K562 (cell line): ENCODE data around the gene LENEP. TPM values are rescaled to one million over a fixed set of nuclear protein-coding genes. Genes with fewer than 3 reads are reported as not detected.

Source experiments
- CHD1 ChIP-seq: fragments of 200-600 bp; sonication (generic); IDR thresholded peaks from one replicate; pipeline ENCODE4 v1.6.1; 2012; ENCODE audit warnings: mild to moderate bottlenecking, moderate library complexity, low read length, inconsistent platforms
- GTF2A2 ChIP-seq: IDR thresholded peaks from 2 replicates; pipeline ENCODE4 v1.6.1; 2016; ENCODE audit warnings: mild to moderate bottlenecking, missing genetic modification characterization, missing compliant biosample characterization
- HDAC1 ChIP-seq, 2 experiments: fragments of 450-650 bp; IDR thresholded peaks; 2 replicates each; pipeline ENCODE4 v1.6.1; 2016 to 2017; ENCODE audit warnings: inconsistent platforms in 1 of 2, mild to moderate bottlenecking in 1 of 2, moderate library complexity in 1 of 2
- KAT7 ChIP-seq: sonication (generic); formaldehyde crosslinking; IDR thresholded peaks from 2 replicates; pipeline ENCODE4 v1.8.0; 2022; ENCODE audit warnings: missing genetic modification reagents, mild to moderate bottlenecking, borderline replicate concordance
- L3MBTL2 ChIP-seq: fragments of 450-650 bp; IDR thresholded peaks from 2 replicates; pipeline ENCODE4 v1.6.1; 2016; ENCODE audit warnings: mild to moderate bottlenecking, moderate library complexity
- PCBP2 ChIP-seq: fragments of 200-400 bp; formaldehyde crosslinking; IDR thresholded peaks from 2 replicates; pipeline ENCODE4 v1.6.1; 2018; ENCODE audit warnings: low read length, low read depth, mild to moderate bottlenecking, moderate library complexity; ENCODE audit not compliant: poor library complexity, severe bottlenecking
- PHB2 ChIP-seq: fragments of 450-650 bp; IDR thresholded peaks from 2 replicates; pipeline ENCODE4 v1.6.1; 2017; ENCODE audit warnings: low read depth
- POU5F1 ChIP-seq: fragments of 150-350 bp; IDR thresholded peaks from 2 replicates; pipeline ENCODE4 v1.6.1; 2014; ENCODE audit warnings: borderline replicate concordance, low read length, low read depth, mild to moderate bottlenecking; ENCODE audit not compliant: partially characterized antibody
- PREB ChIP-seq: sonication (generic); formaldehyde crosslinking; IDR thresholded peaks from 2 replicates; pipeline ENCODE4 v1.8.1; 2023; ENCODE audit warnings: mild to moderate bottlenecking, missing genetic modification reagents
- PYGO2 ChIP-seq: fragments of 450-650 bp; IDR thresholded peaks from 2 replicates; pipeline ENCODE4 v1.6.1; 2016; ENCODE audit warnings: mild to moderate bottlenecking, missing genetic modification characterization, moderate library complexity, missing compliant biosample characterization
- TAL1 ChIP-seq: fragments of 450-650 bp; IDR thresholded peaks from 2 replicates; pipeline ENCODE4 v1.6.1; 2016; ENCODE audit warnings: mild to moderate bottlenecking
- ZBTB40 ChIP-seq, 2 experiments: fragments of 450-650 bp in 1 of 2; sonication (generic) in 1 of 2; formaldehyde crosslinking in 1 of 2; IDR thresholded peaks; 2 replicates each; pipeline versions ENCODE4 v1.7.1 to v1.9.0; 2016 to 2022; ENCODE audit warnings: inconsistent platforms in 1 of 2, mild to moderate bottlenecking in 1 of 2, missing genetic modification reagents in 1 of 2
- ZHX1 ChIP-seq: fragments of 150-350 bp; conservative IDR thresholded peaks from 2 replicates; pipeline ENCODE4 v1.6.1; 2014; ENCODE audit warnings: low read length
- ZNF212 ChIP-seq: fragments of 450-650 bp; formaldehyde crosslinking; IDR thresholded peaks from 2 replicates; pipeline ENCODE4 v1.4.0; 2020; ENCODE audit warnings: mild to moderate bottlenecking
- polyA plus RNA-seq, 8 experiments: library from polyadenylated mRNA; depleted of rRNA in 4 of 8; stranded (reverse) in 5 of 8; unstranded in 3 of 8; fragments of >200 nt; fragmentation: Nextera tagmentation in 2 of 8; fragmentation: Illumina TruSeq in 1 of 8; extraction: Ambion mirVana in 2 of 8; extraction: Trizol in 1 of 8; gene quantifications; 2 replicates each; pipeline versions ENCODE4 v1.2.1 to v1.2.3, GENCODE V29; 2011 to 2014; ENCODE audit warnings: inconsistent platforms in 1 of 8, missing spikeins in 1 of 8
- total RNA-seq, 7 experiments: library from RNA; depleted of rRNA in 6 of 7; stranded (reverse); fragments of >200 nt in 6 of 7; fragmentation: Illumina TruSeq in 2 of 7; extraction: Trizol in 2 of 7; gene quantifications; 2 replicates each; pipeline versions ENCODE4 v1.2.1 to v1.2.3, GENCODE V29; 2011 to 2021; ENCODE audit warnings: low replicate concordance in 1 of 7

LENEP gene
- total and polyA plus RNA-seq, 9 of the 15 experiments (the other 6 are each of a cell fraction or from before 2014, with no cell fraction given) = 0.23 to 0.87 (median 0.67) TPM; not detected in 5

- peak; percentile 57 for TF ChIP-seq ZBTB40 (IDR thresholded peaks at IDR 0.05)
- no peak for TF ChIP-seq ZBTB40 (CRISPR knock-in tag; IDR thresholded peaks at IDR 0.05)
- TF ChIP-seq PCBP2 = no peak
- 0 out of 2 replicates have a peak, but pooled peaks have one; percentile 26 for TF ChIP-seq PYGO2
- no peak for TF ChIP-seq POU5F1
- TF ChIP-seq L3MBTL2 = no peak; the same call in 1 of the 2 replicates
- no peak for TF ChIP-seq TAL1
- TF ChIP-seq PREB (CRISPR knock-in tag) = no peak
- no peak for TF ChIP-seq PHB2
- TF ChIP-seq ZNF212 (CRISPR knock-in tag) = no peak
- TF ChIP-seq CHD1 = no peak
- TF ChIP-seq KAT7 (CRISPR knock-in tag) = peak; percentile 74; the same call in 1 of the 2 replicates
- 0 out of 2 replicates have a peak, but pooled peaks have one; percentile 59 for TF ChIP-seq GTF2A2 (tag)
- no peak; the same call in 1 of the 2 replicates for TF ChIP-seq ZHX1
- peak in 1 of 2 experiments; percentile 31; a peak in 1 of 4 replicates for TF ChIP-seq HDAC1 (IDR thresholded peaks at IDR 0.05)
Observed at GRCh38 chr1:154998818-154999570, 5.6 kb downstream of the LENEP start (continued).
